Measurements from ENCODE around the gene TSC22D3. TPM values are rescaled to one million over a fixed set of nuclear protein-coding genes. Genes with fewer than 3 reads are reported as not detected.

Gene TSC22D3
- total RNA-seq, 6 experiments from 2014 or later: 11.0 to 17.8 (median 12.2) TPM

DNA sequence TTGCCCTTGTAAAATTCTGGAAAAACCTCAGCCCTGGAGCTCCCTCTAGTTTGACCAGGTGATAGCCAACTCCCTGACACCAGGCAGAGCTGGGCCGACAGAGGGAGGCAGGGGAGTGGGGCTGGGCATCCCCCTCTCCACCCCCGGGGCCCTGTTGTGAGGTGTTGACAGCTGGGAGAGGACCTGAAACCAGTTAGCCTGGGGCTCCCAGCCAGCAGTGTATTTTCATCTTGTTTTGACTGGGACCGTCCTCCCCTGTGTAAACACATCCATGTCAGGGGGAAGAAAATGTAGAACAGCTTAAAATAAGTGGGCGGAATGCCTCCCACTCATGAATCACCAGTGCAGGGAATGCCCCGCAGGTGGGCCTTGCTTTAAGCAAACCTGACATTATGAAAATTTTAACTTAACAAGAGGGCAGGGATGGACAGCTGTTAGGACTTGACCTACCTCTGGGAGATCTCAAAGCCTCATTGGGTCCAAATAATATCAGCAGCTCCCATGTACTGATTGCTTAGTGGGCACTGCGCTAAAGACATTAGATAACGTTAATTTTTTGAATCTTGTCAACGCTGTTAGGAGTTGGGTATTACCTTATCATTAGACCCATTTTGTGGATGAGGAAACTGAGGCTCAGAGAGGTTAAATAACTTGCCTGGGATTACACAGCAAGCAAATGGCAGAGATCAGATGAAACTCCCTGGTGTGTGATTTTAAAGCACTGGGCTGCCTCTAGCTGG is 45.9 kb downstream of the TSC22D3 start:
- Mint-ChIP-seq H3K27ac (no peak overlapping the region), H3K4me3 (no peak overlapping the region), H3K36me3 (ENCODE audit: low read depth) (no peaks in the 10 kb centered on the region), H3K27me3 (ENCODE audit: insufficient read depth) (no peaks in the 10 kb centered on the region; the same call in 1 of the 2 replicates), H3K9me3 (no peaks in the 10 kb centered on the region), H3K4me1 (ENCODE audit: low read depth) (peaks cover 19% of the 10 kb centered on the region)
- TF ChIP-seq, protein P1, sequence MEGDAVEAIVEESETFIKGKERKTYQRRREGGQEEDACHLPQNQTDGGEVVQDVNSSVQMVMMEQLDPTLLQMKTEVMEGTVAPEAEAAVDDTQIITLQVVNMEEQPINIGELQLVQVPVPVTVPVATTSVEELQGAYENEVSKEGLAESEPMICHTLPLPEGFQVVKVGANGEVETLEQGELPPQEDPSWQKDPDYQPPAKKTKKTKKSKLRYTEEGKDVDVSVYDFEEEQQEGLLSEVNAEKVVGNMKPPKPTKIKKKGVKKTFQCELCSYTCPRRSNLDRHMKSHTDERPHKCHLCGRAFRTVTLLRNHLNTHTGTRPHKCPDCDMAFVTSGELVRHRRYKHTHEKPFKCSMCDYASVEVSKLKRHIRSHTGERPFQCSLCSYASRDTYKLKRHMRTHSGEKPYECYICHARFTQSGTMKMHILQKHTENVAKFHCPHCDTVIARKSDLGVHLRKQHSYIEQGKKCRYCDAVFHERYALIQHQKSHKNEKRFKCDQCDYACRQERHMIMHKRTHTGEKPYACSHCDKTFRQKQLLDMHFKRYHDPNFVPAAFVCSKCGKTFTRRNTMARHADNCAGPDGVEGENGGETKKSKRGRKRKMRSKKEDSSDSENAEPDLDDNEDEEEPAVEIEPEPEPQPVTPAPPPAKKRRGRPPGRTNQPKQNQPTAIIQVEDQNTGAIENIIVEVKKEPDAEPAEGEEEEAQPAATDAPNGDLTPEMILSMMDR (IDR thresholded peaks at IDR 0.05): no peak
- DNase-seq: no peak

DNA sequence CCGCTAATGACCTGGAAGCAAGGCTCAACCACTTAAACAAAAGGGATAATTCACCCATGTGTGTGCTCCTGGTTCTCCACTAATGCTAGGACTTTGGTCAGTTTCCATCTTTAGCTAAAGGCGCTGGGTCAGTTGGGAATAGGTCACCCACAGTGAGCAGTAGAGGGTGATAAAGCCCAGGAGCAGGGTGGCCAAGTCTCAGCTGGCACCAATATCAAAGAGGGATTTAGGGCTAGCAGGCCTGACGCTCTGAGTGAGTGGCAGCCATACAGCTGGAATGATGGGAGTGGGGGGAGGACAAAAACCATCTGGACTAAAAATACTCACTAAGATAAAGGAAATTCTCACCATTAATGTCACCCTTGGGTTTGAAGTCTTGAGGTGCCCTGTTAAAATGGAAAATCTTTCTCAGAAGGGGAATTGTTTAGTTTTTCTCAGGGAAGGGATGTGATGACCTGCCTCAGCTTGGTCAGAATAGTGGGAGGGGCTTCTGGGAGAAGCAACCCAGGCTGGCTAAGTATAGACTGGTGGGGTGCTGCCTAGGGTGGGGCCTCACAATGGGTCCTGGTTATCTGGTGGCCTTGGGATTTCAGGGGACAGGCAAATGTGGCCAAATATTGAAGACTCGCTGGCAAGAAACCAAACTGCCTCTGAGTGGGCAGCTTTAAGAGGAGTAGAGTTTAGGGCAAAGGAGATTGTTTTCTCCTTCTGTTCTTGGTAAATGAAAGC is 47.1 kb downstream of the TSC22D3 start:
- peaks cover 19% of the 10 kb centered on the region for H3K4me1 Mint-ChIP-seq (ENCODE audit: low read depth)
- TF ChIP-seq, protein P1 (IDR thresholded peaks at IDR 0.05): no peak
- peaks cover 6% of the 10 kb centered on the region for H3K27me3 Mint-ChIP-seq (ENCODE audit: insufficient read depth)
- no peak overlapping the region for H3K27ac Mint-ChIP-seq
- no peak for DNase-seq
- H3K9me3 Mint-ChIP-seq: no peaks in the 10 kb centered on the region
- no peak overlapping the region for H3K4me3 Mint-ChIP-seq
- H3K36me3 Mint-ChIP-seq (ENCODE audit: low read depth): no peaks in the 10 kb centered on the region

DNA sequence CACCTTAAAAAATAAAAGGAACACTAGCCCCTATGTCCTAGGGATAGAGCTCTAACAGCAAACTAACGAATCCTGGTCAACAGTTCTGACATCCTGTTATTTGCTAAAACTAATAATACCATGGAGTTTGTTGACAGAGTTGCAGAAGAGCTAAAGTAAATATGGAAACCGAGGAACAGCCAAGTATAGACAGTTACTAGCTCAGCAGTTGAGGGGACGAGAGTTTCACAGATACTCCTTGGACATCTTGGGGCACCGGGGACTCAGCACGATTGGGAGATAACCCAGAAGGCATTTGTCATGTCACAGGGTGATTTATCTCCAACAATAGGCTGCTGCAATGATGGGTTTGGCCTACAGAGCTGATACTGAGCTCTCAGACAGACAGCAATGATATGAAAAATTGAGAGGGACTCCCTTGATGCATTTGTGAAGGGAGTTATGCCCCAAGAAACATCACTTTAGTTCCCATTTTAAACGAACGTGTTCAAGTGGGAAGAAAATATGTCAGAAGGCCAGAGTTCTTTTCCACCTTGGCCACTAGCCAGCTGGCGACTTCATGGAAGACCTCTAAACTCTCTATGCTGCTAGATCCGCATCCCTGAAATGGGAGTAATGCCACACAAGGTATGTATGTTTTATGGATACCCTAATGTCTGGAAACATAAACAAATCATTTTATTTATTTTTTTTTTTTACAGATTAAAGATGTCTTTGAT is 48.6 kb downstream of the TSC22D3 start:
- Mint-ChIP-seq H3K27ac (no peak overlapping the region), H3K27me3 (ENCODE audit: insufficient read depth) (peaks cover 9% of the 10 kb centered on the region), H3K36me3 (ENCODE audit: low read depth) (no peaks in the 10 kb centered on the region), H3K4me1 (ENCODE audit: low read depth) (peaks cover 13% of the 10 kb centered on the region), H3K4me3 (no peak overlapping the region), H3K9me3 (no peaks in the 10 kb centered on the region)
- DNase-seq: no peak
- TF ChIP-seq, protein P1 (IDR thresholded peaks at IDR 0.05): no peak

DNA sequence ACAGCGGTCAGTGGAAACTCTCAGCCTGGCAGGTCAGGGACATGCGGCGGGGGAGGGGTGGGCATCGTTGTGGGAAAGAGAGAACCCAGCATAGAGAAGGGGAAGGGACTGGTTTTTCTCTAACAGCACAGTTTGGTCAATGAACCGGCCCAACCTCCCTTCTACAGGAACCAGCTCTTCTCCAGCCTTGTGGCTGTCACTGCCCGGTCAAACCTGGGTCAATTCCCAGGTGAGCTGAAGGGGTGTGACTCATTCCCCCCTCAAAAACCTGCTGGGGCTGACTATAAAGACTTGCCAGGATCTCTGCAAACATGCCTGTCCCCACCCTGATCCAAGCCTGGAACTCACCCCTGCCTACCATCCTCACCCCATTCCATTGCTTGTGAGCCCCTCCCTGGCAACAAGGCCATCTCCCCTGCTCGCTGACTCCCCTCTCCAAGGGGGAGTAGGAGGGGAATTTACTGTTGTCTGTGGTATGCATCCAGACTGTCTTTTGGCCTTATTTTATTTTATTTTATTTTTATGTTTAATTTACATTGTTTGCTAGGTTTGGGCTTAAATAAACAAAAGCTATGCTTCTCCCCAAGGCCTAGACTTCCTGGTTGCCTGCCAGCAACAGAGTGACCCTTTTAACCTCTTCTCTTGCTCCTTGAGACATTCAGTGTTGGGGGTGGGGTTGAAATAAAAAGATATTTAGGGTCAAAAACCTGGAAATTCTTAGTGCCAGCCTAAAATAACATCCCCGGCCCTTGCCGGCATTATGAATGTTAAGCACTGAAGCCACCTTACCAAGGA is 49.6 kb downstream of the TSC22D3 start:
- no peaks in the 10 kb centered on the region for H3K9me3 Mint-ChIP-seq
- TF ChIP-seq, protein P1 (IDR thresholded peaks at IDR 0.05): no peak
- no peaks in the 10 kb centered on the region for H3K36me3 Mint-ChIP-seq (ENCODE audit: low read depth)
- no peak overlapping the region for H3K4me3 Mint-ChIP-seq
- no peak for DNase-seq
- H3K27ac Mint-ChIP-seq: no peak overlapping the region
- H3K27me3 Mint-ChIP-seq (ENCODE audit: insufficient read depth): peaks cover 9% of the 10 kb centered on the region
- peaks cover 3% of the 10 kb centered on the region for H3K4me1 Mint-ChIP-seq (ENCODE audit: low read depth)

DNA sequence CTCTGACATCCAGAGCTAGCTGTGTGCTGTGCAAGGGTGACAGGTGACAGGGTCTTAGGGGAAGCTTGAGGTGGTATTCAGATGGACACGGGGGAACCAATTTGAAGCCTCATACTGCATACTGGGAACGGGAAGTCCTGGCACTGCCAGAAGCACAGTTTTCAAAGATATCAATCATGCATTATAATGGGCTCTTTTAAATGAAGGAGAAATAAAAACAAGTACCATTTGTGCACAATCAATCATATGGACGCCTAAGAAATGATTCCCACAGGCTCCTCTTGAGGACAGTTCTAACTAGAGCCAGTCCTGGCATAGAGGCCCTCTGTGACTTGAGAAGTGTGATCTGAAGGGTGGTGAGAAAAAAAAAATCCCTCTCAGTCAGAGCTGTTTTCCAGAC is 50.9 kb downstream of the TSC22D3 start:
- peaks cover 9% of the 10 kb centered on the region for H3K27me3 Mint-ChIP-seq (ENCODE audit: insufficient read depth)
- H3K4me1 Mint-ChIP-seq (ENCODE audit: low read depth): no peaks in the 10 kb centered on the region; the same call in 1 of the 2 replicates
- no peaks in the 10 kb centered on the region for H3K9me3 Mint-ChIP-seq
- no peak overlapping the region for H3K27ac Mint-ChIP-seq
- no peak overlapping the region for H3K4me3 Mint-ChIP-seq
- H3K36me3 Mint-ChIP-seq (ENCODE audit: low read depth): no peaks in the 10 kb centered on the region
- TF ChIP-seq, protein P1 (IDR thresholded peaks at IDR 0.05): no peak
- DNase-seq: no peak

All from HFFc6 (cell line).